B cell (primary cell): ENCODE data around the gene SUPT5H. TPM values are rescaled to one million over a fixed set of nuclear protein-coding genes. Genes with fewer than 3 reads are reported as not detected.
A peak's percentile ranks its signal among the peaks of the same experiment; 100 is the strongest.

Source experiments
- ATAC-seq: fragments of 200-7000 bp; cut with Tn5 transposase; one replicate; pipeline ENCODE4 v1.10.0; 2021; ENCODE audit warnings: low read depth, mild to moderate bottlenecking, moderate number of reproducible peaks, moderate library complexity
- CTCF ChIA-PET: fragments of 350-600 bp; sonication (Branson Sonifier 250); formaldehyde crosslinking; loops from one replicate; lab custom pipeline; 2021; ENCODE audit warnings: antibody characterized with exemption, inconsistent platforms; lab: Charles Lee
- POLR2A ChIA-PET: fragments of 350-600 bp; sonication (Branson Sonifier 250); formaldehyde crosslinking; loops from one replicate; lab custom pipeline; 2021; ENCODE audit warnings: antibody characterized with exemption; lab: Charles Lee
- DNase-seq: peaks from one replicate; pipeline ENCODE4 v3.0.0; 2013
- H2AFZ ChIP-seq: 2 replicates; pipeline ENCODE4 v1.6.1; 2012; ENCODE audit warnings: mild to moderate bottlenecking, low read depth, low read length; ENCODE audit not compliant: insufficient read depth, poor library complexity, severe bottlenecking
- H3K27ac ChIP-seq, 2 donors: 1 replicate in 1 of 2; 2 replicates in 1 of 2; pipeline ENCODE4 v1.5.1; 2012 to 2013; ENCODE audit warnings: low read length in 2 of 2, mild to moderate bottlenecking in 2 of 2, moderate library complexity in 1 of 2
- H3K27me3 ChIP-seq, 4 experiments: fragments of 200-600 bp in 1 of 4; sonication (generic) in 1 of 4; replicated peaks in 1 of 4; 1 replicate in 2 of 4; 2 replicates in 2 of 4; pipeline versions ENCODE4 v1.6.1 to v1.7.0; 2013 to 2016; ENCODE audit warnings: low read length in 3 of 4, mild to moderate bottlenecking in 2 of 4, mixed read lengths in 1 of 4, moderate library complexity in 1 of 4; ENCODE audit not compliant: insufficient read depth in 4 of 4, control insufficient read depth in 3 of 4; ENCODE audit errors: control extremely low read depth in 1 of 4
- H3K36me3 ChIP-seq, 2 experiments: replicated peaks in 1 of 2; 1 replicate in 1 of 2; 2 replicates in 1 of 2; pipeline versions ENCODE4 v1.6.1 to v1.7.1; 2013; ENCODE audit warnings: low read length in 1 of 2; ENCODE audit not compliant: insufficient read depth in 2 of 2, control insufficient read depth in 1 of 2; ENCODE audit errors: control extremely low read depth in 1 of 2, extremely low read depth in 1 of 2
- H3K4me1 ChIP-seq, 2 donors: fragments of 200-600 bp in 1 of 2; sonication (generic) in 1 of 2; 1 replicate in 1 of 2; 2 replicates in 1 of 2; pipeline versions ENCODE4 v1.5.1 to v1.6.1; 2013 to 2017; ENCODE audit warnings: low read length in 2 of 2; ENCODE audit not compliant: control insufficient read depth in 2 of 2, insufficient read depth in 2 of 2
- H3K4me2 ChIP-seq: replicated peaks from 2 replicates; pipeline ENCODE3; 2012; ENCODE audit warnings: mild to moderate bottlenecking, low read depth, low read length; ENCODE audit not compliant: poor library complexity, severe bottlenecking
- H3K4me3 ChIP-seq, 5 experiments: fragments of 200-600 bp in 1 of 5; sonication (generic) in 1 of 5; 1 replicate in 3 of 5; 2 replicates in 2 of 5; pipeline versions ENCODE4 v1.5.1 to v1.7.0; 2011 to 2016; ENCODE audit warnings: low read length in 4 of 5, mild to moderate bottlenecking in 4 of 5, low read depth in 2 of 5, control low read depth in 1 of 5, moderate library complexity in 1 of 5; ENCODE audit not compliant: insufficient read depth in 1 of 5; ENCODE audit errors: control extremely low read depth in 1 of 5, extremely low read depth in 1 of 5
- H3K79me2 ChIP-seq: fragments of 200-600 bp; sonication (generic); one replicate; pipeline ENCODE4 v1.6.0; 2016; ENCODE audit warnings: low read length; ENCODE audit not compliant: control insufficient read depth, insufficient read depth
- H3K9ac ChIP-seq: fragments of 200-600 bp; sonication (generic); 2 replicates; pipeline ENCODE4 v1.6.1; 2017; ENCODE audit warnings: mild to moderate bottlenecking, low read length, moderate library complexity
- H3K9me3 ChIP-seq, 3 donors: one replicate each; pipeline versions ENCODE4 v1.6.1 to v1.7.1; 2013; ENCODE audit warnings: low read length in 2 of 3; ENCODE audit not compliant: control insufficient read depth in 2 of 3, insufficient read depth in 1 of 3; ENCODE audit errors: control extremely low read depth in 1 of 3
- H4K20me1 ChIP-seq: 2 replicates; pipeline ENCODE4 v1.6.0; 2012; ENCODE audit warnings: mild to moderate bottlenecking, low read length; ENCODE audit not compliant: insufficient read depth, control insufficient read depth, poor library complexity, severe bottlenecking
- H3K27ac Mint-ChIP-seq: one replicate; pipeline ENCODE4 v1.8.0; 2021; ENCODE audit warnings: mixed read lengths
- H3K27me3 Mint-ChIP-seq: one replicate; pipeline ENCODE4 v1.8.0; 2021; ENCODE audit warnings: mixed read lengths
- H3K4me1 Mint-ChIP-seq: one replicate; pipeline ENCODE4 v1.8.0; 2021; ENCODE audit warnings: mixed read lengths
- H3K4me3 Mint-ChIP-seq: one replicate; pipeline ENCODE4 v1.8.0; 2021; ENCODE audit warnings: mixed read lengths
- H3K9me3 Mint-ChIP-seq: one replicate; pipeline ENCODE4 v1.8.0; 2022; ENCODE audit warnings: mixed read lengths; ENCODE audit not compliant: insufficient read depth
- CTCF ChIP-seq: fragments of 200-600 bp; IDR thresholded peaks from one replicate; pipeline ENCODE4 v1.8.0; 2022; ENCODE audit warnings: antibody characterized with exemption, mild to moderate bottlenecking
- EZH2 ChIP-seq: IDR thresholded peaks from 2 replicates; pipeline ENCODE4 v1.6.1; 2012; ENCODE audit warnings: borderline replicate concordance, low read depth, mild to moderate bottlenecking, moderate library complexity, low read length; ENCODE audit not compliant: insufficient read depth, poor library complexity, severe bottlenecking
- WGBS: methylation state at CpG from one replicate; pipeline ENCODE4 v1.1.5; 2013; ENCODE audit warnings: missing lambda C conversion rate; ENCODE audit not compliant: insufficient coverage; 5-methylcytosine and 5-hydroxymethylcytosine counted together
- intact Hi-C: fragments of 100-400 bp; cut with micrococcal nuclease; formaldehyde crosslinking; loops from one replicate; pipeline ENCODE4 v1.10.0; 2022
- polyA plus RNA-seq: library from polyadenylated mRNA; depleted of rRNA; stranded (reverse); fragments of >200 nt; gene quantifications from 2 replicates; pipeline ENCODE4 v1.2.3, GENCODE V29; 2012
- total RNA-seq, 2 donors: library from RNA; stranded (reverse); fragments of 120-200 nt in 1 of 2; gene quantifications; 1 replicate in 1 of 2; 2 replicates in 1 of 2; pipeline versions ENCODE4 v1.2.3 to v1.2.4, GENCODE V29; 2013 to 2022

Gene SUPT5H
- total and polyA plus RNA-seq, 2 donors (not counting 1 experiment from before 2014, with no cell fraction given): 119 to 203 TPM

GRCh38 chr19:39435499-39436349, 9.7 kb upstream of the SUPT5H start, which contains the start of gene RPS16:
TSS of gene RPS16 (minus strand) at chr19:39435949. CDS start at chr19:39435895, 54 bp downstream.
- Histone ChIP-seq H4K20me1 (peaks cover 34% of the 10 kb centered on the region), H2AFZ (peak within 1 kb of the TSS; percentile 86), H3K79me2 (peaks cover 49% of the 10 kb centered on the region), H3K27me3 (no peaks in the 10 kb centered on the region), H3K36me3 (peaks cover 7 to 37% of the 10 kb centered on the region in 2 experiments), H3K27ac (peak within 1 kb of the TSS; percentile 80 to 93), H3K9me3 (no peaks in the 10 kb centered on the region), H3K4me1 (peaks cover 29 to 35% of the 10 kb centered on the region in 2 donors), H3K4me2 (peak within 1 kb of the TSS; percentile 92), H3K9ac (peak within 1 kb of the TSS; percentile 96), H3K4me3 (peak within 1 kb of the TSS; percentile 65 to 100 (median 84))
- peak within 1 kb of the TSS; percentile 100 for H3K4me3 Mint-ChIP-seq
- H3K27ac Mint-ChIP-seq: peak within 1 kb of the TSS; percentile 100
- under 1% methylated on average over 50 of the region's 61 CpGs for WGBS
- CTCF ChIA-PET: interaction anchor here (0.7 to 1.8 kb wide), 14 partner anchors 9 to 237 kb away, joined by 3 to 28 read pairs (median 4); partner anchors contain the start of genes EID2B, MED29, PAF1 and PLEKHG2
- peaks cover 47% of the 10 kb centered on the region for H3K4me1 Mint-ChIP-seq
- ATAC-seq (peak; percentile 94), DNase-seq (peak; percentile 99)
- no peak for TF ChIP-seq EZH2
- no peak for TF ChIP-seq CTCF
- no peaks in the 10 kb centered on the region for H3K27me3 Mint-ChIP-seq
- no peaks in the 10 kb centered on the region for H3K9me3 Mint-ChIP-seq
- POLR2A ChIA-PET: interaction anchor here (0.7 to 1.9 kb wide), 20 partner anchors 9 to 1061 kb away, joined by 3 to 42 read pairs (median 10); partner anchors contain the start of genes GMFG, MED29, PAF1 and PLEKHG2
- intact Hi-C loops: loop anchor here (1.0 kb wide), 6 partner anchors 10 to 310 kb away; partner anchors contain the start of genes EID2B, MED29, PAF1 and PAK4
